ACC112 (cell line): Measurements from ENCODE around the gene SGO1.

ENCODE experiments used
- H2AFZ ChIP-seq: fragments of 200-600 bp; sonication (generic); one replicate; pipeline ENCODE4 v1.6.0; 2017; ENCODE audit warnings: antibody characterized with exemption, low read length; ENCODE audit not compliant: unreplicated experiment
- H3K27ac ChIP-seq: fragments of 200-600 bp; sonication (generic); 2 replicates; pipeline ENCODE4 v1.5.1; 2014; ENCODE audit warnings: low read depth, mild to moderate bottlenecking, antibody characterized with exemption, low read length, moderate library complexity
- H3K27me3 ChIP-seq: fragments of 200-600 bp; sonication (generic); 2 replicates; pipeline ENCODE4 v1.6.1; 2014; ENCODE audit warnings: mild to moderate bottlenecking, antibody characterized with exemption, low read length, moderate library complexity, mixed read lengths; ENCODE audit not compliant: insufficient read depth
- H3K36me3 ChIP-seq: fragments of 200-600 bp; sonication (generic); 2 replicates; pipeline ENCODE4 v1.6.1; 2016; ENCODE audit warnings: mild to moderate bottlenecking, antibody characterized with exemption, low read length, moderate library complexity, mixed read lengths; ENCODE audit not compliant: insufficient read depth
- H3K4me1 ChIP-seq: fragments of 200-600 bp; sonication (generic); one replicate; pipeline ENCODE4 v1.6.1; 2016; ENCODE audit warnings: low read length, mixed read lengths; ENCODE audit not compliant: insufficient read depth, unreplicated experiment, control insufficient read depth
- H3K4me3 ChIP-seq: fragments of 200-600 bp; sonication (generic); 2 replicates; pipeline ENCODE4 v1.5.1; 2014; ENCODE audit warnings: mild to moderate bottlenecking, low read depth, low read length
- H3K79me2 ChIP-seq: fragments of 200-600 bp; sonication (generic); one replicate; pipeline ENCODE4 v1.6.0; 2016; ENCODE audit warnings: low read length; ENCODE audit not compliant: control insufficient read depth, unreplicated experiment, insufficient read depth

SGO1 gene

GRCh38 chr3:20160230-20160629 lies 25.8 kb downstream of the SGO1 start:
- Histone ChIP-seq H2AFZ (no peak overlapping the region), H3K4me3 (no peak overlapping the region), H3K4me1 (no peaks in the 10 kb centered on the region), H3K79me2 (no peaks in the 10 kb centered on the region), H3K36me3 (peaks cover 14% of the 10 kb centered on the region), H3K27me3 (no peaks in the 10 kb centered on the region), H3K27ac (no peak overlapping the region)

- Histone ChIP-seq H3K36me3 (peaks cover 19% of the 10 kb centered on the region), H3K27me3 (no peaks in the 10 kb centered on the region), H3K4me1 (no peaks in the 10 kb centered on the region), H3K4me3 (no peak overlapping the region), H3K27ac (no peak overlapping the region), H3K79me2 (no peaks in the 10 kb centered on the region), H2AFZ (no peak overlapping the region)
Measured at GRCh38 chr3:20154928-20155327, 31.1 kb downstream of the SGO1 start.

- Histone ChIP-seq H3K36me3 (peaks cover 11% of the 10 kb centered on the region; the same call in 1 of the 2 replicates), H3K27me3 (no peaks in the 10 kb centered on the region), H3K4me1 (no peaks in the 10 kb centered on the region), H3K4me3 (no peak overlapping the region), H3K27ac (no peak overlapping the region), H2AFZ (no peak overlapping the region), H3K79me2 (no peaks in the 10 kb centered on the region)
Measured at GRCh38 chr3:20154078-20154477, 31.9 kb downstream of the SGO1 start.

DNA sequence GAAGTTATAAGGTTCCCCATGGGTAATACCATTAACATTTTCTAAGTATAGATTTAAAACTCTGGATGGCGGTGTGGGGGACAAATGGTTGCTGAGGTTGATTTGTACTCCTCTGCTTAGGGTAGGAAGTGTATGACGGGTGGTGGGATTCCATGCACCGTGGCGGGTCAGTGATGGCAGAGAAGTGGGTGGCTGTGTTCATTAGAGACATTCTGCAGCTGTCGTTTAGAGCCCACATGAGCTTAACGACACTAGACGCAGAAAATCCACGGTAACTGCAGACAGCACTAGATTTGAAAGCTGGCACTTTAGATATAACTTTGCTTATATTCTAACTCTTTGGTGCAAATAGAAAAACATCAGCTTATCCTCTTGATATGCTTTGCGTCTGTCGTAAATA lies 37.5 kb downstream of the SGO1 start:
- H3K79me2 ChIP-seq = no peaks in the 10 kb centered on the region
- no peaks in the 10 kb centered on the region for H3K27me3 ChIP-seq
- no peaks in the 10 kb centered on the region for H3K4me1 ChIP-seq
- no peak overlapping the region for H3K27ac ChIP-seq
- peaks cover 2% of the 10 kb centered on the region; the same call in 1 of the 2 replicates for H3K36me3 ChIP-seq
- no peak overlapping the region for H3K4me3 ChIP-seq
- no peak overlapping the region for H2AFZ ChIP-seq

GRCh38 chr3:20147361-20147760 lies 38.6 kb downstream of the SGO1 start:
- H3K27ac ChIP-seq = no peak overlapping the region
- no peaks in the 10 kb centered on the region for H3K36me3 ChIP-seq
- H3K4me3 ChIP-seq = no peak overlapping the region
- no peaks in the 10 kb centered on the region for H3K27me3 ChIP-seq
- H2AFZ ChIP-seq = no peak overlapping the region
- H3K4me1 ChIP-seq = no peaks in the 10 kb centered on the region
- no peaks in the 10 kb centered on the region for H3K79me2 ChIP-seq

DNA sequence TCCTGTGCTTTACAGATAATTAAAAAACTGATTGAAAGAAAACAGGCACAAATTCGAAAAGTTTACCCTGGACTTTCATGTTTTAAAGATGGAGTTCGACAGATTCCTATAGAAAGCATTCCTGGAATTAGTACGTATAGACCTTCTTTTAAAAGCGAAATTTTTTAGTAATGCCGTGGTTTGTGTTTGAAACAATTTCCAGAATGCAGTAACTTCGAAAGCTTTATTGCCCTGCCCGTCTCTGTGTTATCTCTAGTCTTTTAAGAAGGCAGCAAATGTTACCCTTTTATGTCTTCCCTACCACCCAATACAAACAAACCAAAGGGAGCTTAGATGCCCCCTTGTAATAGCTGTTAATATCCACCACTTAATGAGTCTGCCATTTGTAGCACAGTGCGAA lies 39.7 kb downstream of the SGO1 start:
- H3K36me3 ChIP-seq = no peaks in the 10 kb centered on the region
- no peak overlapping the region for H2AFZ ChIP-seq
- no peaks in the 10 kb centered on the region for H3K79me2 ChIP-seq
- no peaks in the 10 kb centered on the region for H3K27me3 ChIP-seq
- H3K4me1 ChIP-seq = no peaks in the 10 kb centered on the region
- no peak overlapping the region for H3K27ac ChIP-seq
- no peak overlapping the region for H3K4me3 ChIP-seq

- Histone ChIP-seq H3K4me1 (no peaks in the 10 kb centered on the region), H3K4me3 (no peak overlapping the region), H3K27me3 (no peaks in the 10 kb centered on the region), H3K36me3 (no peaks in the 10 kb centered on the region), H2AFZ (no peak overlapping the region), H3K79me2 (no peaks in the 10 kb centered on the region), H3K27ac (no peak overlapping the region)
Measured at GRCh38 chr3:20145874-20146273, 40.1 kb downstream of the SGO1 start.

DNA sequence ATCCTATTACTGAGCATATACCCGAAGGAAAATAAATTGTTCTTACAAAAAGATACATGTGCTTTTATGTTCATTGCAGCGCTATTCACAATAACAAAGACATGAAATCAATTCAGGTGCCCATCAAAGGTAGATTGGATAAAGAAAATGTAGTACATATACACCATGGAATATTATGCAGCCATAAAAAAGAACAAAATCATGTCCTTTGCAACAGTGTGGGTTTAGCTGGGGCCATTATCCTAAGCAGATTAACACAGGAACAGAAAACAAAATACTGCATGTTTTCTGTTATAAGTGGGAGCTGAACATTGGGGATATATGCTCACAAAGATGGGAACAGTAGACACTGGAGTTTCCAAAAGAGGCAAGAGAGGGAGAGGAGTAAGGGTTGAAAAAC lies 42.5 kb downstream of the SGO1 start:
- Histone ChIP-seq H3K4me3 (no peak overlapping the region), H3K27ac (no peak overlapping the region), H3K27me3 (no peaks in the 10 kb centered on the region), H2AFZ (no peak overlapping the region), H3K79me2 (no peaks in the 10 kb centered on the region), H3K4me1 (no peaks in the 10 kb centered on the region), H3K36me3 (no peaks in the 10 kb centered on the region)

DNA sequence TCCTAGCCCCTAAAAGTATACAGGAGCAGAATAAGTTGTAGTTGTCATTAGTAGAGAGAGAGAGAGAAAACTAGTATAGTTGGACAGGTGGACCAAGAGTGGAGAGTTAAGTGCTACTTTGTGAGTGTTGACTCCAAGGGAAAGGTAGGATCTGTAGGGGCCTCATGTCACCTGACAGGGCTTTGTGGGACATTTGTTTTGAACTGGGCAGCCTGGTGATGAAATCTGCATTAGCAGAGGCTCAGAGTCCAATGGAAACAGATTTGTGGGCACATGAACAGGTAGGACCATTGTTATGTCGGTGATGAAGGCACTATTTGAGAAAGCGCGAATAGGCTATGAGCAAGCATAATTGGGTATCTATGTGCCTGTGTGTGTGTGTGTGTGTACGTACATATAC lies 43.5 kb downstream of the SGO1 start:
- Histone ChIP-seq H2AFZ (no peak overlapping the region), H3K4me3 (no peak overlapping the region), H3K79me2 (no peaks in the 10 kb centered on the region), H3K4me1 (no peaks in the 10 kb centered on the region), H3K27ac (no peak overlapping the region), H3K36me3 (no peaks in the 10 kb centered on the region), H3K27me3 (no peaks in the 10 kb centered on the region)

GRCh38 chr3:20141851-20142250 lies 44.2 kb downstream of the SGO1 start:
- Histone ChIP-seq H3K4me1 (no peaks in the 10 kb centered on the region), H3K79me2 (no peaks in the 10 kb centered on the region), H3K27ac (no peak overlapping the region), H2AFZ (no peak overlapping the region), H3K4me3 (no peak overlapping the region), H3K36me3 (no peaks in the 10 kb centered on the region), H3K27me3 (no peaks in the 10 kb centered on the region)

GRCh38 chr3:20141316-20141715 lies 44.7 kb downstream of the SGO1 start:
- H3K27ac ChIP-seq = no peak overlapping the region
- no peaks in the 10 kb centered on the region for H3K36me3 ChIP-seq
- H3K27me3 ChIP-seq = no peaks in the 10 kb centered on the region
- H2AFZ ChIP-seq = no peak overlapping the region
- H3K4me1 ChIP-seq = no peaks in the 10 kb centered on the region
- H3K4me3 ChIP-seq = no peak overlapping the region
- H3K79me2 ChIP-seq = no peaks in the 10 kb centered on the region
